Activated CD4-positive, alpha-beta memory T cell treated with anti-CD3 and anti-CD28 coated beads for 36 hours (primary cell): ENCODE measurements around the gene IFITM1. TPM values are rescaled to one million over a fixed set of nuclear protein-coding genes. Genes with fewer than 3 reads are reported as not detected.
"Not testable (repeated sequence)": the region's sequence is repeated elsewhere in the genome, so short reads cannot be mapped to it uniquely, and the experiment has no call there.

Experiments used
- CTCF ChIA-PET: fragments of 350-600 bp; sonication (Branson Sonifier 250); formaldehyde crosslinking; loops from one replicate; lab custom pipeline; 2021; ENCODE audit warnings: antibody characterized with exemption, inconsistent platforms; lab: Charles Lee
- POLR2A ChIA-PET: fragments of 350-600 bp; sonication (Branson Sonifier 250); formaldehyde crosslinking; loops from one replicate; lab custom pipeline; 2021; ENCODE audit warnings: antibody characterized with exemption; lab: Charles Lee
- DNase-seq: peaks from one replicate; pipeline ENCODE4 v3.0.0-alpha.2; 2020
- H3K27ac Mint-ChIP-seq: one replicate; pipeline ENCODE4 v1.8.0; 2021; ENCODE audit warnings: mixed read lengths
- H3K27me3 Mint-ChIP-seq: one replicate; pipeline ENCODE4 v1.8.0; 2021; ENCODE audit warnings: mixed read lengths
- H3K36me3 Mint-ChIP-seq: one replicate; pipeline ENCODE4 v1.8.0; 2021; ENCODE audit warnings: mixed read lengths
- H3K4me1 Mint-ChIP-seq: one replicate; pipeline ENCODE4 v1.8.0; 2021; ENCODE audit warnings: low read depth, mixed read lengths
- H3K4me3 Mint-ChIP-seq: one replicate; pipeline ENCODE4 v1.8.0; 2021; ENCODE audit warnings: mild to moderate bottlenecking, mixed read lengths
- H3K9me3 Mint-ChIP-seq: one replicate; pipeline ENCODE4 v1.8.0; 2021; ENCODE audit warnings: mixed read lengths
- intact Hi-C: fragments of 100-400 bp; cut with micrococcal nuclease; formaldehyde crosslinking; loops from one replicate; pipeline ENCODE4 v1.15.1; 2023
- total RNA-seq, 2 experiments: library from RNA; stranded (reverse); gene quantifications; one replicate each; pipeline ENCODE4 v1.2.3, GENCODE V29; 2021

IFITM1 gene
- total RNA-seq, result 100 to 1,000 TPM; 195 to 200 TPM

GRCh38 chr11:313787-314553 lies at the start of gene IFITM1:
IFITM1 (plus strand) TSS chr11:314040; CDS start chr11:314171, 131 bp downstream.
- Mint-ChIP-seq H3K9me3 (no peaks in the 10 kb centered on the region), H3K27me3 (no peaks in the 10 kb centered on the region), H3K36me3 (peaks cover 41% of the 10 kb centered on the region), H3K4me3 (peak within 1 kb of the TSS; percentile 97), H3K27ac (peak within 1 kb of the TSS; percentile 100), H3K4me1 (peaks cover 36% of the 10 kb centered on the region)
- ChIA-PET POLR2A (interaction anchor here (2.1 to 4.0 kb wide), 2 partner anchors 13 to 41 kb away, joined by 8 to 47 read pairs; no protein-coding TSS in a partner anchor), CTCF (interaction anchor here (3.0 kb wide), 1 partner anchor 42 kb away, joined by 18 read pairs; no protein-coding TSS in a partner anchor)
- DNase-seq, result peak; percentile 80
- intact Hi-C loops, result loop anchor here (1.0 to 2.0 kb wide), 3 partner anchors 45 to 107 kb away; partner anchors contain the start of genes BET1L, PSMD13, RIC8A and SIRT3

- Mint-ChIP-seq H3K27me3 (no peaks in the 10 kb centered on the region), H3K9me3 (no peaks in the 10 kb centered on the region), H3K27ac (peak overlapping the region; percentile 75), H3K4me1 (peaks cover 36% of the 10 kb centered on the region), H3K36me3 (peaks cover 1% of the 10 kb centered on the region), H3K4me3 (peak overlapping the region; percentile 58)
- no peak for DNase-seq
- ChIA-PET POLR2A (interaction anchor here (1.3 to 2.1 kb wide), 3 partner anchors 21 to 59 kb away, joined by 5 to 9 read pairs (median 6); partner anchors contain the start of genes BET1L, PGGHG and RIC8A), CTCF (interaction anchor here (0.7 to 2.5 kb wide), 5 partner anchors 9 to 40 kb away, joined by 3 to 24 read pairs (median 3); no protein-coding TSS in a partner anchor)
- intact Hi-C loops, result no loop called here
Measured at GRCh38 chr11:266676-267439, 47.0 kb upstream of the IFITM1 start.

- H3K4me1 Mint-ChIP-seq, result peaks cover 36% of the 10 kb centered on the region
- CTCF ChIA-PET, result interaction anchor here (0.7 to 2.0 kb wide), 8 partner anchors 14 to 60 kb away, joined by 3 to 8 read pairs (median 4); partner anchors contain the start of genes BET1L and RIC8A
- peak overlapping the region; percentile 86 for H3K4me3 Mint-ChIP-seq
- H3K27ac Mint-ChIP-seq, result peak overlapping the region; percentile 96
- peaks cover 1% of the 10 kb centered on the region for H3K36me3 Mint-ChIP-seq
- POLR2A ChIA-PET, result interaction anchor here (1.3 to 2.1 kb wide), 4 partner anchors 12 to 60 kb away, joined by 3 to 9 read pairs (median 6); partner anchors contain the start of genes BET1L, PGGHG and RIC8A
- H3K9me3 Mint-ChIP-seq, result no peaks in the 10 kb centered on the region
- peak; percentile 78 for DNase-seq
- intact Hi-C loops, result no loop called here
- no peaks in the 10 kb centered on the region for H3K27me3 Mint-ChIP-seq
Measured at GRCh38 chr11:267491-267994, 46.3 kb upstream of the IFITM1 start.

GRCh38 chr11:268716-269145 lies 45.1 kb upstream of the IFITM1 start:
- not testable (repeated sequence) for H3K36me3 Mint-ChIP-seq, H3K27me3 Mint-ChIP-seq, H3K9me3 Mint-ChIP-seq
- peak; percentile 76 for DNase-seq
- CTCF ChIA-PET, result interaction anchor here (0.6 to 2.0 kb wide), 4 partner anchors 18 to 62 kb away, joined by 3 to 8 read pairs (median 6); partner anchors contain the start of genes BET1L, PGGHG and RIC8A
- Mint-ChIP-seq H3K4me1 (peaks cover 36% of the 10 kb centered on the region), H3K27ac (peak overlapping the region; percentile 96), H3K4me3 (peak overlapping the region; percentile 86)
- POLR2A ChIA-PET, result interaction anchor here (0.6 to 1.5 kb wide), 7 partner anchors 10 to 1114 kb away, joined by 3 to 6 read pairs (median 3); no protein-coding TSS in a partner anchor
- intact Hi-C loops, result loop anchor here (1.0 to 2.0 kb wide), 8 partner anchors 9 to 239 kb away; partner anchors contain the start of genes BET1L, IFITM1, PSMD13 and RIC8A

- intact Hi-C loops, result loop anchor here (1.0 to 2.0 kb wide), 8 partner anchors 8 to 238 kb away; partner anchors contain the start of genes BET1L, IFITM1, PSMD13 and RIC8A
- H3K9me3 Mint-ChIP-seq, result no peaks in the 10 kb centered on the region
- peaks cover 1% of the 10 kb centered on the region for H3K36me3 Mint-ChIP-seq
- H3K27me3 Mint-ChIP-seq, result no peaks in the 10 kb centered on the region
- H3K4me1 Mint-ChIP-seq, result peaks cover 36% of the 10 kb centered on the region
- peak overlapping the region; percentile 86 for H3K4me3 Mint-ChIP-seq
- ChIA-PET POLR2A (interaction anchor here (0.9 to 1.0 kb wide), 3 partner anchors 18 to 87 kb away, joined by 3 to 4 read pairs (median 3); no protein-coding TSS in a partner anchor), CTCF (interaction anchor here (2.0 kb wide), 1 partner anchor 32 kb away, joined by 7 read pairs; no protein-coding TSS in a partner anchor)
- H3K27ac Mint-ChIP-seq, result peak overlapping the region; percentile 96
- DNase-seq, result peak; percentile 81
Measured at GRCh38 chr11:269146-269890, 44.5 kb upstream of the IFITM1 start.

- Mint-ChIP-seq H3K27me3 (no peaks in the 10 kb centered on the region), H3K4me1 (peaks cover 36% of the 10 kb centered on the region), H3K36me3 (peaks cover 1% of the 10 kb centered on the region), H3K9me3 (no peaks in the 10 kb centered on the region), H3K4me3 (no peak overlapping the region), H3K27ac (peak overlapping the region; percentile 96)
- ChIA-PET POLR2A (no interaction called here), CTCF (interaction anchor here (0.7 to 1.3 kb wide), 3 partner anchors 10 to 16 kb away, joined by 3 to 4 read pairs (median 3); no protein-coding TSS in a partner anchor)
- intact Hi-C loops, result no loop called here
- DNase-seq, result peak; percentile 8
Measured at GRCh38 chr11:270451-271318, 43.2 kb upstream of the IFITM1 start.

- POLR2A ChIA-PET, result no interaction called here
- H3K27ac Mint-ChIP-seq, result no peak overlapping the region
- peaks cover 36% of the 10 kb centered on the region for H3K4me1 Mint-ChIP-seq
- peaks cover 5% of the 10 kb centered on the region for H3K9me3 Mint-ChIP-seq
- H3K36me3 Mint-ChIP-seq, result peaks cover 3% of the 10 kb centered on the region
- H3K4me3 Mint-ChIP-seq, result no peak overlapping the region
- intact Hi-C loops, result no loop called here
- DNase-seq, result peak; percentile 8
- CTCF ChIA-PET, result interaction anchor here (0.7 to 1.3 kb wide), 3 partner anchors 9 to 16 kb away, joined by 3 to 4 read pairs (median 3); no protein-coding TSS in a partner anchor
- H3K27me3 Mint-ChIP-seq, result no peaks in the 10 kb centered on the region
Measured at GRCh38 chr11:271319-271715, 42.5 kb upstream of the IFITM1 start.

- POLR2A ChIA-PET, result no interaction called here
- DNase-seq, result peak; percentile 7
- Mint-ChIP-seq H3K9me3 (peaks cover 12% of the 10 kb centered on the region), H3K4me3 (no peak overlapping the region), H3K27ac (no peak overlapping the region), H3K4me1 (peaks cover 35% of the 10 kb centered on the region), H3K36me3 (peaks cover 9% of the 10 kb centered on the region), H3K27me3 (no peaks in the 10 kb centered on the region)
- intact Hi-C loops, result no loop called here
- CTCF ChIA-PET, result interaction anchor here (1.0 kb wide), 1 partner anchor 9 kb away, joined by 4 read pairs; no protein-coding TSS in a partner anchor
Measured at GRCh38 chr11:272195-272930, 41.5 kb upstream of the IFITM1 start.

GRCh38 chr11:272931-273198 lies 41.0 kb upstream of the IFITM1 start:
- H3K4me3 Mint-ChIP-seq, result no peak overlapping the region
- CTCF ChIA-PET, result interaction anchor here (0.6 to 2.1 kb wide), 2 partner anchors 32 to 86 kb away, joined by 3 to 6 read pairs; no protein-coding TSS in a partner anchor
- H3K4me1 Mint-ChIP-seq, result peaks cover 36% of the 10 kb centered on the region
- no peaks in the 10 kb centered on the region for H3K27me3 Mint-ChIP-seq
- peaks cover 9% of the 10 kb centered on the region for H3K36me3 Mint-ChIP-seq
- intact Hi-C loops, result no loop called here
- H3K27ac Mint-ChIP-seq, result no peak overlapping the region
- POLR2A ChIA-PET, result no interaction called here
- no peak for DNase-seq
- peaks cover 12% of the 10 kb centered on the region for H3K9me3 Mint-ChIP-seq
